GM23248 (cell line): ENCODE measurements around the gene PARVB.

Source experiments
- EZH2 ChIP-seq: fragments of 200-600 bp; sonication (generic); IDR thresholded peaks from 2 replicates; pipeline ENCODE4 v1.6.1; 2018; ENCODE audit warnings: antibody characterized with exemption, mild to moderate bottlenecking; ENCODE audit not compliant: insufficient read depth, poor library complexity, severe bottlenecking
- EZH2phosphoT487 ChIP-seq: fragments of 200-600 bp; sonication (generic); IDR thresholded peaks from 2 replicates; pipeline ENCODE4 v1.6.1; 2018; ENCODE audit warnings: antibody characterized with exemption, moderate library complexity, mild to moderate bottlenecking, low read depth; ENCODE audit not compliant: insufficient read depth

- TF ChIP-seq EZH2: no peak
- TF ChIP-seq EZH2phosphoT487: no peak
These were observed 38.6 kb upstream of the PARVB start for GRCh38 chr22:43985532-43985931.
